HUDEP-2 (cell line): ENCODE results near the gene MAPK8IP3.
"Not testable (repeated sequence)": the region's sequence is repeated elsewhere in the genome, so short reads cannot be mapped to it uniquely, and the experiment has no call there.

Experiments used
- DNase-seq, 76 experiments: peaks; one replicate each; lab custom pipeline; 2025; ENCODE audit not compliant: unreplicated experiment in 76 of 76; lab: John Stamatoyannopoulos, UW

The MAPK8IP3 gene

DNA sequence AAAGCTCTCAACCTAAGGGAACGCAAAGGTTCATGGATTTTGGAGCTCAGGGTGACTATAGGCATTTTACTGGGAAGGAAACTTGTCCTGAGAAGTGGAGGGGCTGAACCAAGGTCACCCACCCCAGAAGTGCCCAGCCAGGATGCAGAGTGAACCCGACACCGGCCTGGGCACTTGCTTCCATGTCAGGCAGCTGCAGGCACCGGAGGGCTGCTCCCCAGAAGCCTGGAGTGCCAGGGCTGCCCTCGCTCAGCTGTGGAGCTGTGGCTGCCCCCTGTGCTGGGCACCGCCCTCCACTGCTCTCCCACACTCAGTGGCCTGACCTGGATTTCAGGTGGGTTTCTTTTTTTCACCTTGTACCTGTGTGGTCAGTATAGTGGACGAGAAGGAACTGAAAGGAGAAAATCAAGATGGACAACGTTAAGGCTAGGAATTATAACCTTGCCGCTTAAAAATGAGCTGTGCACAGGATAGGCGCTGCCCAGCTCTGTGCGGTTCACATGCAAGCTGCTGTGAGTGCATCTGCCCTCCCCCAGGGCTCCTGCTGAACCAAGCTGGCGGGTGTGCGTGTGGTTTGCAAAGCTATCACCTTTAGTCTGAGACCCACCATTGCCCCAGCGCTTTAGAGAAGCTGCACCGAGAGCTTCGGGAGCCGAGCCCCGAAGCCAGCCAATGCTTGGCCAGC, 2.2 kb downstream of the MAPK8IP3 start:
- no peak for DNase-seq

GRCh38 chr16:1708768-1709180, 2.8 kb downstream of the MAPK8IP3 start:
- DNase-seq, result peak in 66 of 76 experiments; percentile 4 to 80 (median 58)

DNA sequence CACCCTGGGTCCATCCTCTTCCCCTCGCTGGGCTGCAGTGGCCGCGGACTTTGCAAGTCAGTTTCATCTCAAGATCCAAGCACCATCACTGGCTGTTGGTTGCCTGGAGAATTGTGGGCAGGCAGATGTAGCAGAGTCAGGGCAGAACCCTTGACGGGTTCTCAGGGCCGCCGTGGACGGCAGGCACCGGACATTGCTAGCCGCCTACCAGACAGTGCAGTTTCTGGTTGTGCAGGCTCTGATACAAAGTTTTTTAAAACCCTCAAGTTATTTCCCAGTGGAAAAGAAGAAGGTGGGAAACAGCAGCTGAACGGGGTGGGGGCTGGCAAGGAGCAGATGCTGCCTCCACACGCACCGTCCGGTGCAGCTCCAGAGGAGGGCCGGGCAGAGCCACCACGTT, 3.4 kb downstream of the MAPK8IP3 start:
- DNase-seq, result no peak

DNA sequence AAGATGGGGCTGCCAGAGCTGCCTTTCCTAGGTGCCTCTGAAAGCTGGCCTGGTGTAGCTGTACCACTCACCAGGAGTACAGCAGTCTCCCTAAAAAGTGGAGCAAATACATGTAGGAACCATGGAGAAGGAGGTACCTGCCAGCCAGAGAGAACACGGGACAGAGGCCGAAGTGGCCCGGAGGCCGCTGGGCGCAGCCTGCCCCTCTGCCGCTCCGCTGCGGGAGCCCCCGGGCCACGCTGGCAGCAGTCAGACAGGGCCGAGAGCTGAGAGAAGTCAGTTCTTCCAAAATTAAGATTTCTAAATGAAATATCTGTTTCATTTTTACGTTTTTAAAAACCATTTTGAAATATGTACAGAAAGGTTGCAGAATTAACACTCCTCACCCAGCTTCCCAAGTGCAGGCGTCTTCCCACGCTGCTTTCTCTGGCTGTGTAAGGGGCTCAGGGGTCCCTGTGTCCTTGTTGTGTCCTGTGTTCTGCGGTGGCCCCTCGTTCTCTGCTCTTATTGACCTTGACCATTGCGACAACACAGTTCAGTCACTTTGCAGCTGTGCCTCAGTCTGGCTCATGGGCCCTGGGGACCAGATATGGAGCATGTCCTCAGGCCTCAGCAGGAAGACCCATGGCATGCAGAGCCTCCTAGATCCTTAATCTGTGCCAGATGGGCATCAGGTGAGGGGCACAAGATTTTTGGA, 5.0 kb downstream of the MAPK8IP3 start:
- DNase-seq, result no peak

GRCh38 chr16:1712791-1713261, 6.8 kb downstream of the MAPK8IP3 start:
- DNase-seq, result no peak

DNA sequence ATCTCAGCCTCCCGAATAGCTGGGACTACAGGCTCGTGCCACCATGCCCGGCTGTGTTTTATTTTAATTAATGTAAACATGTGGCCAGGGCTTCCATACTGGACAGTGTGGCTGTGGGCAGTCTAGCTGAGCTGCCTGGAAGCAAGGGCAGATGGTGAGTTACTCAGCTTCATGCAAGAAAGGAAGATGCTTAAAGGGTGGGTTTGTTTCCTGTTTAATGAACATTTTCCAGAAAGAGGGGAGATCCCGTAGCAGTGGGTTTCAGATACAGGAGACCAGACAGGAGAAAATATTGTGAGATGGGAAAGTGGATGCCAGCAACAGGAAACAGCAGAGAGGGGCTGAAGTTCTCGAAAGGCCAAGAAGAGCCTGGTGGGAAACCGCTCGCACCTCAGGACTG, 7.3 kb downstream of the MAPK8IP3 start:
- no peak for DNase-seq

DNA sequence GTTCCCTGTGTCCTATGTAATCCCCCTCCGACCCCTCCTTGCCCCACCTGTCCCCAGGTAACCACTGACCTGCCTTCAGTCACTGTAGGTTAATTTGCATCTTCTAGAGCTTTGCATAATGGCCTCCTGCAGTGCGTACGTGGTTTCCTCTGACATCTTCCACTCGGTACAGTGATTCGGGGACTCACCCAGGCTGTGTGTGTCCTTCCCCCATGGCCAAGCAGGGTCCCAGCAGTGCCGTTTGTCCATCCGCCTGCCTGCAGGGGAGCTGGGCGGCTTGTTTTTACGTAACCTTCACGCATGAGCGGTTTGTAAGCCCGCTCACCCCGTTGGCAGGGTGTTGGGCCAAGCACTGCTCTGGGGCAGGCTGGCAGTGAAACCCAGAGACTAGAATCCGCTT, 7.9 kb downstream of the MAPK8IP3 start:
- DNase-seq, result no peak

- DNase-seq, result no peak
These were observed 9.2 kb downstream of the MAPK8IP3 start for GRCh38 chr16:1715220-1715619.

- not testable (repeated sequence) for DNase-seq
These were observed 12.2 kb downstream of the MAPK8IP3 start for GRCh38 chr16:1718236-1718635.

DNA sequence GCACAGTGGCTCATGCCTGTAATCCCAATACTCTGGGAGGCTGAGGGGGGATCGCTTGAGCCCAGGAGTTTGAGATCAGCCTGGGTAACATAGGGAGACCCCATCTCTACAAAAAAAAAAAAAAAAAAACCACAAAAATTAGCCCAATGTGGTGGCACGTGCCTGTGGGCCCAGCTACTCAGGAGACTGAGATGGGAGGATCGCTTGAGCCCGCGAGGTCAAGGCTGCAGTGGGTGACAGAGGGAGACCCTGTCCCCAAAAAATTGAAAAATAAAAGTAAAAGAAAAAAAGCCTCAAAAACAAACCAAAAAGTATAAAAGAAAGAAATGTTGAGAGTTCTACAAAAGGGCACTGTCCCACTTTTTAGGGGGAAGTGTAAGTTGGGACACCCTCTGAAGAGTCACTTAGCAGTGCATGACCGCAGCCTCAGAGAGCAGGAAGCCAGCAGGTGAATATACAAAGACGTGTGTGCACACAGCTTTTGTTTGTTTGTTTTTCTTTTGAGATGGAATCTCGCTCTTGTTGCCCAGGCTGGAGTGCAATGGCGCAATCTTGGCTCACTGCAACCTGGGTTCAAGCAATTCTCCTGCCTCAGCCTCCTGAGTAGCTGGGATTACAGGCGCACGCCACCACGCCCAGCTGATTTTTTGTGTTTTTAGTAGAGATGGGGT, 13.7 kb downstream of the MAPK8IP3 start:
- not testable (repeated sequence) for DNase-seq

DNA sequence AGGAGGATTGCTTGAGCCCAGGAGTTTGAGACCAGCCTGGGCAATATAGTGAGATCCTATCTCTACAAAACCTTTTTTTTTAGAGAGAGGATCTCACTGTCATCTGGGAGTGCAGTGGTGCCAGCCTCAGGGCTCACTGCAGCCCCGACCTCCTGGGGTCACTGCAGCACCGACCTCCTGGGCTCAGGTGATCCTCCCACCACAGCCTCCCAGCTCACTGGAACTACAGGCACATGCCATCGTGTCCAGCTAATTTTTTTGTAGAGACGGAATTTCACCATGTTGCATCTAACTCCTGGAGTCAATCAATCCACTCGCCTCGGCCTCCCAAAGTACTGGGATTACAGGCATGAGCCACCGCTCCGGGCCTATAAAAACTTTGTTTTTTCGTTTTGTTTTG, 15.4 kb downstream of the MAPK8IP3 start:
- no peak for DNase-seq

GRCh38 chr16:1723450-1724147, 17.6 kb downstream of the MAPK8IP3 start:
- peak in 40 of 76 experiments; percentile 3 to 59 (median 20) for DNase-seq

- no peak for DNase-seq
These were observed 18.5 kb downstream of the MAPK8IP3 start for GRCh38 chr16:1724491-1724890.

GRCh38 chr16:1726661-1727502, 20.9 kb downstream of the MAPK8IP3 start:
- DNase-seq, result no peak

DNA sequence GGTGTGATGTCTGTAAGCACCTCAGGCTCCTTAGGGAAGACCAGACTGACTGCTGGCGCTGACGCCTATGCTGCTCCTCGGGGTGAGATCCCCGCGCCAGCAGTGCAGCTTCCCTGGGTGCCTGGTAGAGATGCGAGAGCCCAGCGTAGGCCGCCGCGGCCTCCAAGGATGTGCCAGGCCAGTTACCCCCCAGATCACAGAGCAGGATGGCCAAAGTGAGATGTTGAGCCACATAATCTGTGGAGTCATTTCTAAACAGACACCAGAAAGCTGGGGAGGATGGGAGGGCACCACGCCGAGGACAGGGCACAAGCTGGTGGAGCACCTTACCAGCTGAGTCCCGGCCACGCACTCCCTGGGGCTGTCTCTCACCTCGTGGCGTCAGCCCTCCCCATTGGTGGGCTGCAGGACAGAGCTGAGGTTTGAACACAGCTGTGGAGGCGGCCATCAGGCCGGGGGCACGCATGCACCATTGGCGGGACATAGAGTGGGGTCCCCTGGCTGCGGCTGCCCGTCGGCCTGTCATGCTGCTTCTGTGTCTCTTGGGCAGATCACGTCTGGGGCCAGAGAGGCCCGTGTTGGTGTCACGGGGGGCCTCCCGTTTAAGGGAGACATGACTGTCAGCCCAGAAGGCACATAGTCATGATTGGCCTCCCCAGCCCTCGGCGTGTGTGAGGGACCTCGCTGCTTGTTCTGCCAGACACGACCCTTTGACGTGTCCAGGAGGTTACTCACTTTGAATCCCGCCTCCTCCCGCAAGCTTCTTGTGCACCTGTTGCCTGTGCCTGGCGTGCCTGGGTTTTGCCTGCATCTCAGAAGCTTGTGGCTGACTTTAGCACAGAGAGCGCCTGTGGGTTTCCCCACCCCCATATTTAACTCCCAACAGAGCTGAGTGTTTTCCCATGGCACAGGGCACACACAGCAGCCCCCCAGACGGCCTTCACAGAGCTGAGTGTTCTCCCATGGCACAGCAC, 21.9 kb downstream of the MAPK8IP3 start:
- DNase-seq, result no peak

- DNase-seq, result no peak
These were observed 23.0 kb downstream of the MAPK8IP3 start for GRCh38 chr16:1729026-1729425.

DNA sequence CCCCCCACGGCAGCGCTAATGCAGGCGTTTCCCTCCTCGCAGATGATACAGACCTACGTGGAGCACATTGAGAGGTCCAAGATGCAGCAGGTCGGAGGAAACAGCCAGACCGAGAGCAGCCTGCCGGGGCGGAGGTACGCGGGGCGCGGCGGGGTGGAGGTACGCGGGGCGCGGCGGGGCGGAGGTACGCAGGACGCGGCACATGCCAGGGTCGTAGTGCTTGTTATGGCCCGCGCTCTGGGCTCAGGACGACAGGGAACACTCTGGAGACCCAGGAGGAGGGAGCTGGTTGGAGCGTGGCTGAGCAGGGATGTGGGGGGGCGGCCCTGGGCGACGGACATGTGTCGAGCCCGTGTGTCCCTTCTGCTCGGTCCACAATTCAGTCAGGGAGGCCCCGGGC, 23.4 kb downstream of the MAPK8IP3 start:
- no peak for DNase-seq

- no peak for DNase-seq
These were observed 25.1 kb downstream of the MAPK8IP3 start for GRCh38 chr16:1731073-1731472.

DNA sequence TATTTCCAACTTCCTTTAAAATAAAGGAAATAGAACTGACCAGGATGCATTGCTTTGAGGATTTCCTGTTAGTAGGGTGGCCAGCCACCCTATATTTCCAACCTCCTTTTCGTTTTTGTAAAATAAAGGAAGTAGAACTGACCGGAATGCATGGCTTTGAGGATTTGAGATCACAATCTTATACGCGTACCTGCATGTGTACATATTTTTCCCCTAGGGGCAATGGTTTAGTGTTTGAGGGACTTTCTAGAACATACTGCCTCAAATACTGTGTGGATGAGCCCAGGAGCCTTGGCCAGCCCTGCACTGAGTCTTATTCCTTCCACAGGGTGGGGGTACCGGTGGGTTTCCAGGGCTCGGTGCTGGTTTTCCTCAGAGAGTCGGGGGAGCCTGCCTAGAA, 25.6 kb downstream of the MAPK8IP3 start:
- no peak for DNase-seq
